Activated naive CD4-positive, alpha-beta T cell treated with Interleukin-2 at 50 U/mL for 16 hours (primary cell): ENCODE data around the gene ARHGAP15.
"Not testable (repeated sequence)": the region's sequence is repeated elsewhere in the genome, so short reads cannot be mapped to it uniquely, and the experiment has no call there.

Source experiments
- DNase-seq: peaks from one replicate; pipeline ENCODE4 v3.0.0-alpha.2; 2020

Gene ARHGAP15

GRCh38 chr2:143499061-143499460, 369.8 kb downstream of the ARHGAP15 start:
- no peak for DNase-seq

GRCh38 chr2:143501106-143501676, 372.0 kb downstream of the ARHGAP15 start:
- DNase-seq, result no peak

GRCh38 chr2:143503280-143503679, 374.1 kb downstream of the ARHGAP15 start:
- DNase-seq, result no peak

GRCh38 chr2:143504397-143504796, 375.2 kb downstream of the ARHGAP15 start:
- no peak for DNase-seq

GRCh38 chr2:143505542-143505941, 376.3 kb downstream of the ARHGAP15 start:
- DNase-seq, result no peak

- peak; percentile 12 for DNase-seq
Observed at GRCh38 chr2:143513081-143513480, 383.9 kb downstream of the ARHGAP15 start.

- no peak for DNase-seq
Observed at GRCh38 chr2:143514413-143514812, 385.2 kb downstream of the ARHGAP15 start.

- no peak for DNase-seq
Observed at GRCh38 chr2:143515318-143515717, 386.1 kb downstream of the ARHGAP15 start.

- DNase-seq, result no peak
Observed at GRCh38 chr2:143519521-143519920, 390.3 kb downstream of the ARHGAP15 start.

- no peak for DNase-seq
Observed at GRCh38 chr2:143521396-143521795, 392.2 kb downstream of the ARHGAP15 start.

- no peak for DNase-seq
Observed at GRCh38 chr2:143522699-143523098, 393.5 kb downstream of the ARHGAP15 start.

GRCh38 chr2:143524119-143524553, 394.9 kb downstream of the ARHGAP15 start:
- no peak for DNase-seq

- no peak for DNase-seq
Observed at GRCh38 chr2:143524559-143525401, 395.6 kb downstream of the ARHGAP15 start.

GRCh38 chr2:143525402-143525860, 396.2 kb downstream of the ARHGAP15 start:
- no peak for DNase-seq

- DNase-seq, result no peak
Observed at GRCh38 chr2:143526498-143526897, 397.3 kb downstream of the ARHGAP15 start.

- no peak for DNase-seq
Observed at GRCh38 chr2:143528021-143528420, 398.8 kb downstream of the ARHGAP15 start.

GRCh38 chr2:143529118-143529720, 400.0 kb downstream of the ARHGAP15 start:
- DNase-seq, result no peak

GRCh38 chr2:143530758-143531157, 401.5 kb downstream of the ARHGAP15 start:
- DNase-seq, result no peak

GRCh38 chr2:143532061-143532460, 402.8 kb downstream of the ARHGAP15 start:
- DNase-seq, result no peak

- no peak for DNase-seq
Observed at GRCh38 chr2:143533846-143534245, 404.6 kb downstream of the ARHGAP15 start.

GRCh38 chr2:143535802-143536201, 406.6 kb downstream of the ARHGAP15 start:
- no peak for DNase-seq

- not testable (repeated sequence) for DNase-seq
Observed at GRCh38 chr2:143541899-143542298, 412.7 kb downstream of the ARHGAP15 start.

GRCh38 chr2:143545059-143545948, 416.1 kb downstream of the ARHGAP15 start:
- DNase-seq, result no peak
